Islet of Langerhans (tissue), 1 donor: ENCODE measurements around the gene GUCY2C.
"Not testable (repeated sequence)": the region's sequence is repeated elsewhere in the genome, so short reads cannot be mapped to it uniquely, and the experiment has no call there.

Experiments used
- FAIRE-seq: peaks from one replicate; lab custom pipeline; 2011; peaks lifted over from hg19 to GRCh38; lab: Jason Lieb, UNC

GUCY2C gene

GRCh38 chr12:14696265-14696741 is at the start of gene GUCY2C:
TSS of gene GUCY2C (minus strand) at chr12:14696599. CDS start at chr12:14696448, 151 bp downstream.
- no peak for FAIRE-seq

GRCh38 chr12:14743061-14743460 is 46.7 kb upstream of the GUCY2C start:
- FAIRE-seq: no peak

- FAIRE-seq: no peak
Observed at GRCh38 chr12:14741942-14742341, 45.5 kb upstream of the GUCY2C start.

GRCh38 chr12:14741153-14741552 is 44.8 kb upstream of the GUCY2C start:
- FAIRE-seq: no peak

- FAIRE-seq: not testable (repeated sequence)
Observed at GRCh38 chr12:14736441-14736840, 40.0 kb upstream of the GUCY2C start.

GRCh38 chr12:14731821-14732220 is 35.4 kb upstream of the GUCY2C start:
- no peak for FAIRE-seq

- FAIRE-seq: peak; percentile 79
Observed at GRCh38 chr12:14729586-14729985, 33.2 kb upstream of the GUCY2C start.

- peak; percentile 73 for FAIRE-seq
Observed at GRCh38 chr12:14723763-14724162, 27.4 kb upstream of the GUCY2C start.

GRCh38 chr12:14716848-14717444 is 20.5 kb upstream of the GUCY2C start:
- no peak for FAIRE-seq

- FAIRE-seq: no peak
Observed at GRCh38 chr12:14714437-14714836, 18.0 kb upstream of the GUCY2C start.

GRCh38 chr12:14710632-14711320 is 14.4 kb upstream of the GUCY2C start:
- peak; percentile 68 for FAIRE-seq

GRCh38 chr12:14701809-14702568 is 5.6 kb upstream of the GUCY2C start:
- no peak for FAIRE-seq

GRCh38 chr12:14700935-14701334 is 4.5 kb upstream of the GUCY2C start:
- FAIRE-seq: no peak

- no peak for FAIRE-seq
Observed at GRCh38 chr12:14699923-14700322, 3.5 kb upstream of the GUCY2C start.

GRCh38 chr12:14698555-14698954 is 2.2 kb upstream of the GUCY2C start:
- no peak for FAIRE-seq

- FAIRE-seq: no peak
Observed at GRCh38 chr12:14695715-14696141, 671 bp downstream of the GUCY2C start.

GRCh38 chr12:14694970-14695369 is 1.4 kb downstream of the GUCY2C start:
- no peak for FAIRE-seq

- no peak for FAIRE-seq
Observed at GRCh38 chr12:14694145-14694714, 2.2 kb downstream of the GUCY2C start.

GRCh38 chr12:14693116-14693515 is 3.3 kb downstream of the GUCY2C start:
- no peak for FAIRE-seq

- no peak for FAIRE-seq
Observed at GRCh38 chr12:14691560-14691959, 4.8 kb downstream of the GUCY2C start.

GRCh38 chr12:14689996-14690395 is 6.4 kb downstream of the GUCY2C start:
- no peak for FAIRE-seq

- FAIRE-seq: no peak
Observed at GRCh38 chr12:14689144-14689543, 7.3 kb downstream of the GUCY2C start.

GRCh38 chr12:14682231-14682630 is 14.2 kb downstream of the GUCY2C start:
- FAIRE-seq: not testable (repeated sequence)
